HT1080 (cell line): ENCODE results near the gene EPHX1. TPM values are rescaled to one million over a fixed set of nuclear protein-coding genes. Genes with fewer than 3 reads are reported as not detected.
"Not testable (repeated sequence)": the region's sequence is repeated elsewhere in the genome, so short reads cannot be mapped to it uniquely, and the experiment has no call there.

ENCODE experiments used
- DNase-seq: peaks from one replicate; pipeline ENCODE4 v3.0.0-alpha.2; 2015; ENCODE audit warnings: low read depth
- total RNA-seq: library from RNA; depleted of rRNA; stranded (reverse); fragments of >200 nt; shearing (Covaris generic); gene quantifications from 2 replicates; pipeline ENCODE4 v1.2.3, GENCODE V29; 2014

Gene EPHX1
- total RNA-seq, 1 experiment from 2014 or later = 17.7 TPM

GRCh38 chr1:225777058-225777582 lies 32.8 kb upstream of the EPHX1 start:
- DNase-seq = no peak

GRCh38 chr1:225777583-225778336 lies 32.2 kb upstream of the EPHX1 start, which contains the start of gene SRP9:
Gene SRP9, plus strand, starts transcription at chr1:225777826. Its CDS starts 115 bp downstream, at chr1:225777941.
- peak; percentile 97 for DNase-seq

- DNase-seq = no peak
These were observed 31.6 kb upstream of the EPHX1 start for GRCh38 chr1:225778337-225778669.

- DNase-seq = not testable (repeated sequence)
These were observed 30.8 kb upstream of the EPHX1 start for GRCh38 chr1:225779165-225779564.

- no peak for DNase-seq
These were observed 29.8 kb upstream of the EPHX1 start for GRCh38 chr1:225780134-225780533.

- DNase-seq = no peak
These were observed 29.3 kb upstream of the EPHX1 start for GRCh38 chr1:225780630-225781029.

- DNase-seq = not testable (repeated sequence)
These were observed 20.8 kb upstream of the EPHX1 start for GRCh38 chr1:225789142-225789541.

GRCh38 chr1:225794954-225795353 lies 15.0 kb upstream of the EPHX1 start:
- no peak for DNase-seq

- not testable (repeated sequence) for DNase-seq
These were observed 13.8 kb upstream of the EPHX1 start for GRCh38 chr1:225796097-225796496.

GRCh38 chr1:225801146-225801545 lies 8.8 kb upstream of the EPHX1 start:
- DNase-seq = not testable (repeated sequence)

- DNase-seq = no peak
These were observed 3.7 kb upstream of the EPHX1 start for GRCh38 chr1:225806249-225806648.

GRCh38 chr1:225806736-225807135 lies 3.2 kb upstream of the EPHX1 start:
- DNase-seq = not testable (repeated sequence)

- no peak for DNase-seq
These were observed 1.8 kb upstream of the EPHX1 start for GRCh38 chr1:225808136-225808535.

GRCh38 chr1:225810579-225811538 lies 935 bp downstream of the EPHX1 start:
- peak; percentile 11 for DNase-seq

- no peak for DNase-seq
These were observed 1.9 kb downstream of the EPHX1 start for GRCh38 chr1:225811622-225812487.

GRCh38 chr1:225812488-225813213 lies 2.7 kb downstream of the EPHX1 start:
- no peak for DNase-seq

GRCh38 chr1:225813214-225813964 lies 3.5 kb downstream of the EPHX1 start:
- no peak for DNase-seq

GRCh38 chr1:225814381-225814780 lies 4.5 kb downstream of the EPHX1 start:
- no peak for DNase-seq

GRCh38 chr1:225815090-225815489 lies 5.2 kb downstream of the EPHX1 start:
- not testable (repeated sequence) for DNase-seq
